RWPE2 (cell line): ENCODE measurements around the gene ADPRS.

Source experiments
- ATAC-seq: fragments of 200-7000 bp; cut with Tn5 transposase; 3 replicates; pipeline ENCODE4 v1.9.1; 2021; ENCODE audit warnings: low read depth
- DNase-seq: peaks from one replicate; pipeline ENCODE4 v3.0.0-alpha.2; 2020; ENCODE audit warnings: low spot score
- H3K27ac ChIP-seq: fragments of 450-650 bp; 2 replicates; pipeline ENCODE4 v1.5.1; 2017; ENCODE audit warnings: mild to moderate bottlenecking; ENCODE audit not compliant: poor library complexity, severe bottlenecking
- H3K27me3 ChIP-seq: fragments of 250-450 bp; sonication (Bioruptor Pico); 2 replicates; pipeline ENCODE4 v1.5.1; 2021; ENCODE audit warnings: mild to moderate bottlenecking, moderate library complexity; ENCODE audit not compliant: insufficient read depth, poor library complexity, severe bottlenecking
- H3K36me3 ChIP-seq: fragments of 250-450 bp; sonication (Bioruptor Pico); 2 replicates; pipeline ENCODE4 v1.5.1; 2020; ENCODE audit warnings: low read depth, mild to moderate bottlenecking, moderate library complexity
- H3K4me1 ChIP-seq: fragments of 250-450 bp; sonication (Bioruptor Pico); 2 replicates; pipeline ENCODE4 v1.5.1; 2021; ENCODE audit warnings: mild to moderate bottlenecking, moderate library complexity; ENCODE audit not compliant: insufficient read depth, poor library complexity, severe bottlenecking
- H3K4me3 ChIP-seq: fragments of 250-450 bp; sonication (Bioruptor Pico); 2 replicates; pipeline ENCODE4 v1.5.1; 2021; ENCODE audit warnings: mild to moderate bottlenecking, moderate library complexity; ENCODE audit not compliant: severe bottlenecking
- H3K9me3 ChIP-seq: fragments of 250-450 bp; sonication (Bioruptor Pico); 2 replicates; pipeline ENCODE4 v1.5.1; 2021; ENCODE audit warnings: mild to moderate bottlenecking, moderate library complexity; ENCODE audit not compliant: severe bottlenecking
- CTCF ChIP-seq: fragments of 450-650 bp; IDR thresholded peaks from one replicate; pipeline ENCODE4 v1.5.1; 2017; ENCODE audit warnings: mild to moderate bottlenecking, moderate library complexity; ENCODE audit not compliant: poor library complexity, severe bottlenecking

ADPRS gene

GRCh38 chr1:36088577-36089392 lies at the start of gene ADPRS:
TSS of gene ADPRS (plus strand) at chr1:36088892. CDS start at chr1:36088905, 13 bp downstream.
- Histone ChIP-seq H3K4me1 (no peaks in the 10 kb centered on the region), H3K36me3 (peaks cover 29% of the 10 kb centered on the region), H3K4me3 (peak within 1 kb of the TSS; percentile 65), H3K9me3 (no peaks in the 10 kb centered on the region), H3K27me3 (no peaks in the 10 kb centered on the region), H3K27ac (peak within 1 kb of the TSS; percentile 50)
- peak; percentile 83 for ATAC-seq
- TF ChIP-seq CTCF, result peak; percentile 98
- DNase-seq, result peak; percentile 87

- peaks cover 61% of the 10 kb centered on the region for H3K36me3 ChIP-seq
- no peak overlapping the region for H3K27ac ChIP-seq
- TF ChIP-seq CTCF, result no peak
- H3K27me3 ChIP-seq, result no peaks in the 10 kb centered on the region
- no peaks in the 10 kb centered on the region for H3K9me3 ChIP-seq
- ATAC-seq (no peak), DNase-seq (no peak)
- no peak overlapping the region for H3K4me3 ChIP-seq
- peaks cover under 1% of the 10 kb centered on the region for H3K4me1 ChIP-seq
Measured at GRCh38 chr1:36040238-36040637, 48.5 kb upstream of the ADPRS start.

- no peak overlapping the region for H3K27ac ChIP-seq
- no peak for ATAC-seq
- H3K4me3 ChIP-seq, result no peak overlapping the region
- H3K4me1 ChIP-seq, result no peaks in the 10 kb centered on the region
- H3K36me3 ChIP-seq, result peaks cover 7% of the 10 kb centered on the region
- H3K27me3 ChIP-seq, result no peaks in the 10 kb centered on the region
- H3K9me3 ChIP-seq, result no peaks in the 10 kb centered on the region
- no peak for TF ChIP-seq CTCF
- DNase-seq, result no peak
Measured at GRCh38 chr1:36051821-36052220, 36.9 kb upstream of the ADPRS start.

GRCh38 chr1:36053978-36054377 lies 34.7 kb upstream of the ADPRS start:
- no peaks in the 10 kb centered on the region for H3K4me1 ChIP-seq
- no peak overlapping the region for H3K4me3 ChIP-seq
- no peak overlapping the region for H3K27ac ChIP-seq
- no peaks in the 10 kb centered on the region for H3K9me3 ChIP-seq
- no peak for TF ChIP-seq CTCF
- ATAC-seq, result no peak
- DNase-seq, result no peak
- peaks cover 4% of the 10 kb centered on the region for H3K36me3 ChIP-seq
- H3K27me3 ChIP-seq, result no peaks in the 10 kb centered on the region

GRCh38 chr1:36055706-36056105 lies 33.0 kb upstream of the ADPRS start:
- no peak for ATAC-seq
- H3K27me3 ChIP-seq, result no peaks in the 10 kb centered on the region

More at GRCh38 chr1:36055706-36056105, 33.0 kb upstream of the ADPRS start:
- Histone ChIP-seq H3K4me3 (no peak overlapping the region), H3K36me3 (peaks cover 4% of the 10 kb centered on the region), H3K27ac (no peak overlapping the region), H3K4me1 (no peaks in the 10 kb centered on the region), H3K9me3 (no peaks in the 10 kb centered on the region)
- DNase-seq, result no peak
- TF ChIP-seq CTCF, result no peak
